ENCODE measurements around the gene TBX21. TPM values are rescaled to one million over a fixed set of nuclear protein-coding genes. Genes with fewer than 3 reads are reported as not detected.

Gene TBX21
- total RNA-seq, 1 experiment from 2014 or later = not detected

DNA sequence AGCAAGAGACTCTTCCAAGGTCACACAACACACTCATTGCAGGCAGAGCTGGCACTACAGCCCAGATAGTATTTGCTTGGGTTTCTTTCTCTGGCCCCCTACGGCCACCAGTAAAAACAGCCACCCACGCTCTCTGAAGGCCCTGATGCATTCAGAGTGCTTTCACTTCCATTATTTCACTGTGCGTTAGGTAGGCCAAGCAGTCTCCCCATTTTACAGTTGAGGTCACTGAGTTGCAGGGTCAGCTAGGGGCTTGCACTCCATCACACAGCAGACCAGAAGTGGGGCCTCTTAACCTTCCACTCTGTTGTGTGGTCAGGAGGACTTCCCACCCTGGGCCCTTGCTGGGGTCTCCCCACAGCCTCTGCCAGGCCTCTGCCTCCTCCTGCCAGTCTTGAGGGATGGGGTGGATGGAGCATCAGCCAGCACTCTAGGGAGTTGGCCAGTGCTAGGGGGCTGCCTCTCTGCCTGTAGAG, 2.5 kb downstream of the TBX21 start:
- Histone ChIP-seq H3K27me3 (ENCODE audit: low read length) (no peaks in the 10 kb centered on the region), H3F3A (ENCODE audit: low read length, unreplicated experiment) (no peaks in the 10 kb centered on the region), H2AFZ (ENCODE audit: low read length) (no peak overlapping the region), H3K4me1 (ENCODE audit: insufficient read depth, low read length) (no peaks in the 10 kb centered on the region), H3K9me3 (ENCODE audit: low read length) (no peaks in the 10 kb centered on the region), H3K9me2 (replicated peaks; ENCODE audit: low read length) (no peaks in the 10 kb centered on the region), H3K4me3 (ENCODE audit: low read length) (no peak overlapping the region), H3K36me3 (ENCODE audit: low read depth, low read length) (no peaks in the 10 kb centered on the region), H3K4me2 (ENCODE audit: low read length) (no peak overlapping the region), H3K27ac (ENCODE audit: low read length) (no peak overlapping the region), H3K9ac (ENCODE audit: low read length) (no peak overlapping the region), H3K79me2 (ENCODE audit: low read length) (no peaks in the 10 kb centered on the region), H4K20me1 (ENCODE audit: low read length) (no peaks in the 10 kb centered on the region)
- ATAC-seq (no peak), DNase-seq (no peak)
- TF ChIP-seq, protein P1, sequence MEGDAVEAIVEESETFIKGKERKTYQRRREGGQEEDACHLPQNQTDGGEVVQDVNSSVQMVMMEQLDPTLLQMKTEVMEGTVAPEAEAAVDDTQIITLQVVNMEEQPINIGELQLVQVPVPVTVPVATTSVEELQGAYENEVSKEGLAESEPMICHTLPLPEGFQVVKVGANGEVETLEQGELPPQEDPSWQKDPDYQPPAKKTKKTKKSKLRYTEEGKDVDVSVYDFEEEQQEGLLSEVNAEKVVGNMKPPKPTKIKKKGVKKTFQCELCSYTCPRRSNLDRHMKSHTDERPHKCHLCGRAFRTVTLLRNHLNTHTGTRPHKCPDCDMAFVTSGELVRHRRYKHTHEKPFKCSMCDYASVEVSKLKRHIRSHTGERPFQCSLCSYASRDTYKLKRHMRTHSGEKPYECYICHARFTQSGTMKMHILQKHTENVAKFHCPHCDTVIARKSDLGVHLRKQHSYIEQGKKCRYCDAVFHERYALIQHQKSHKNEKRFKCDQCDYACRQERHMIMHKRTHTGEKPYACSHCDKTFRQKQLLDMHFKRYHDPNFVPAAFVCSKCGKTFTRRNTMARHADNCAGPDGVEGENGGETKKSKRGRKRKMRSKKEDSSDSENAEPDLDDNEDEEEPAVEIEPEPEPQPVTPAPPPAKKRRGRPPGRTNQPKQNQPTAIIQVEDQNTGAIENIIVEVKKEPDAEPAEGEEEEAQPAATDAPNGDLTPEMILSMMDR (conservative IDR thresholded peaks at IDR 0.05; ENCODE audit: low read depth, low read length) = no peak
- TF ChIP-seq EZH2phosphoT487 (IDR thresholded peaks at IDR 0.05; ENCODE audit: borderline replicate concordance, low read length) = no peak
- intact Hi-C loops (cut with micrococcal nuclease) = no loop called here
- CTCF ChIA-PET = no interaction called here
- POLR2A ChIA-PET (ENCODE audit: unreplicated experiment) = no interaction called here
- no TSS peak for BruUV-seq (replicated peaks)

DNA sequence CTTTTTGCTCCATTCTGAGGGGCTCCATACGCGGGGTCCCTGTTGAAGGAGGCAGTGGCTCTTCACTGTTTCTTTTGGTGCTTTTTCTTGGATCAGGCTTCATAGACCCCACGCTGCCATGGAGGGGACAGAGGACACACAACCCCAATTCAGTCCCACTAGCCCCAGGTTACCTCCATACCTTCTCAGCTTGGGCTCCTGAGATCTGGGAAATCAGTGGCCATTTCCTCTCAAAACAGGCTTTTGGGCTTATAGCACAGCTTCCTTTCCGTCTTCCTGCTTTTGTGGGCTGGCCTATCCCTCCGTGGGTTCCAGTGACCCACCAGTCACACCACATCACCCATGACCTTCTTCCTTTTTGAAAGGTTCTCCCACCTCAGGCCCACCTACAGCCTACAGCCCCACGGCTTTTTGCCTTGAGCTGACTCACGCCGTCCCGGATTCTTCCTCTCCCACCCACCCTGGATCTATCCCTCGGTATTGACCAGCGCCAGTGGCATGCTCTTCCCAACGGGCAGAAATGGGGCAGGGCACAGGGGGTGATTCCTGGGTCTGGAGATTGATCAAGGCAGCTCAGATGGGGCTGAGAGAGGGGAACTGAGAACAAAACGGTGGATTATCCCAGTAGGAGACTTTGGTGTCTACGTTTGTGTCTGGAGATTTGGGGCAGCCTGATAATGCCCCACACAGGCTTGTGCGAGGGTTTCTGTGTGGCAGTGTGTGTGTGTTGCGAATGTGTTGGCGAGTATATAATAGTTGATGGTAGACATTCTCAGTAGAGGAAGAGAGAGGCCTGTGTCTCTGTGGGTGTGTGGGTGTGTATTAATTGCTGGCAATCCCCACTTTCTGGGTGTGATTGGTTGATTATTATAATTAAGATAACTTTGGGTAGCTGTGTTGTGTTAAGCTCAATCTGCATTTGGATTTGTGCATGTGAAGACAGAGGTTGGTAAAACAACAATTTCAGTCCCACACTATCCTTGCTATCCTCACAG, 3.8 kb downstream of the TBX21 start:
- H3K27ac ChIP-seq (ENCODE audit: low read length) = no peak overlapping the region
- H3K4me3 ChIP-seq (ENCODE audit: low read length) = no peak overlapping the region
- no peaks in the 10 kb centered on the region for H4K20me1 ChIP-seq (ENCODE audit: low read length)
- no peak overlapping the region for H2AFZ ChIP-seq (ENCODE audit: low read length)
- ATAC-seq (no peak), DNase-seq (no peak)
- H3K27me3 ChIP-seq (ENCODE audit: low read length) = no peaks in the 10 kb centered on the region
- ChIA-PET CTCF (no interaction called here), POLR2A (ENCODE audit: unreplicated experiment) (no interaction called here)
- H3K9me2 ChIP-seq (replicated peaks; ENCODE audit: low read length) = no peaks in the 10 kb centered on the region
- intact Hi-C loops (cut with micrococcal nuclease) = no loop called here
- H3K9ac ChIP-seq (ENCODE audit: low read length) = no peak overlapping the region
- no TSS peak for BruUV-seq (replicated peaks)
- H3K9me3 ChIP-seq (ENCODE audit: low read length) = no peaks in the 10 kb centered on the region
- no peaks in the 10 kb centered on the region for H3K4me1 ChIP-seq (ENCODE audit: insufficient read depth, low read length)
- H3K4me2 ChIP-seq (ENCODE audit: low read length) = no peak overlapping the region
- H3K79me2 ChIP-seq (ENCODE audit: low read length) = no peaks in the 10 kb centered on the region
- no peaks in the 10 kb centered on the region for H3K36me3 ChIP-seq (ENCODE audit: low read depth, low read length)
- TF ChIP-seq EZH2 (IDR thresholded peaks at IDR 0.05; ENCODE audit: low read length, unreplicated experiment) (no peak), EZH2phosphoT487 (IDR thresholded peaks at IDR 0.05; ENCODE audit: borderline replicate concordance, low read length) (no peak)
- TF ChIP-seq, protein P1 (conservative IDR thresholded peaks at IDR 0.05; ENCODE audit: low read depth, low read length) = no peak
- no peaks in the 10 kb centered on the region for H3F3A ChIP-seq (ENCODE audit: low read length, unreplicated experiment)

DNA sequence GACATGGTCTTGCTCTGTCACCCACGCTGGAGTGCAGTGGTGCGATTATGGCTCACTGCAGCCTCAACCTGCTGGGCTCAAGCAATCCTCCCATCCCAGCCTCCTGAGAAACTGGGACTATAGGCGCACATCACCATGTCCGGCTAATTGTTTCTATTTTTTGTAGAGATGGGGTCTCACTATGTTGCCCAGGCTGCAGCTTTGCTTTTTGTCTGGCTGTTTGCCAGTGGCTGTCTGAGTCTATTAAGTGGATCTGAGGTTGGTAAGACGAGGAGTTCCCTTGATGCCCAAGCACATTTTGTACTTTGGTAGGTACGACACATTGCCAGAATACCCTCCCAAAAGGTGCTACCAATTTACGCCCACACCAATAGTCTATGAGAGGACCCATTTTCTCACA, 5.1 kb downstream of the TBX21 start:
- TF ChIP-seq EZH2 (IDR thresholded peaks at IDR 0.05; ENCODE audit: low read length, unreplicated experiment) (no peak), EZH2phosphoT487 (IDR thresholded peaks at IDR 0.05; ENCODE audit: borderline replicate concordance, low read length) (no peak)
- TF ChIP-seq, protein P1 (conservative IDR thresholded peaks at IDR 0.05; ENCODE audit: low read depth, low read length) = no peak
- no peaks in the 10 kb centered on the region for H3K27me3 ChIP-seq (ENCODE audit: low read length)
- CTCF ChIA-PET = interaction anchor here (0.6 kb wide), 1 partner anchor 22 kb away, joined by 3 read pairs; no protein-coding TSS in a partner anchor

More for the DNA sequence above, 5.1 kb downstream of the TBX21 start:
- intact Hi-C loops (cut with micrococcal nuclease) = no loop called here
- Histone ChIP-seq H3F3A (ENCODE audit: low read length, unreplicated experiment) (no peaks in the 10 kb centered on the region), H3K9ac (ENCODE audit: low read length) (no peak overlapping the region), H3K9me3 (ENCODE audit: low read length) (no peaks in the 10 kb centered on the region), H3K27ac (ENCODE audit: low read length) (no peak overlapping the region), H3K4me2 (ENCODE audit: low read length) (no peak overlapping the region), H3K36me3 (ENCODE audit: low read depth, low read length) (no peaks in the 10 kb centered on the region), H3K9me2 (replicated peaks; ENCODE audit: low read length) (no peaks in the 10 kb centered on the region), H3K79me2 (ENCODE audit: low read length) (no peaks in the 10 kb centered on the region), H4K20me1 (ENCODE audit: low read length) (no peaks in the 10 kb centered on the region), H2AFZ (ENCODE audit: low read length) (no peak overlapping the region), H3K4me1 (ENCODE audit: insufficient read depth, low read length) (no peaks in the 10 kb centered on the region), H3K4me3 (ENCODE audit: low read length) (no peak overlapping the region)
- ATAC-seq (no peak), DNase-seq (no peak)
- POLR2A ChIA-PET (ENCODE audit: unreplicated experiment) = no interaction called here
- no TSS peak for BruUV-seq (replicated peaks)
